Fibroblast of skin of left biceps (primary cell): ENCODE results near the gene MSL3.

Experiments used
- DNase-seq, 2 experiments: peaks; one replicate each; pipeline ENCODE4 v3.0.0-alpha.2; 2013; ENCODE audit warnings: low read depth in 2 of 2

Gene MSL3

DNA sequence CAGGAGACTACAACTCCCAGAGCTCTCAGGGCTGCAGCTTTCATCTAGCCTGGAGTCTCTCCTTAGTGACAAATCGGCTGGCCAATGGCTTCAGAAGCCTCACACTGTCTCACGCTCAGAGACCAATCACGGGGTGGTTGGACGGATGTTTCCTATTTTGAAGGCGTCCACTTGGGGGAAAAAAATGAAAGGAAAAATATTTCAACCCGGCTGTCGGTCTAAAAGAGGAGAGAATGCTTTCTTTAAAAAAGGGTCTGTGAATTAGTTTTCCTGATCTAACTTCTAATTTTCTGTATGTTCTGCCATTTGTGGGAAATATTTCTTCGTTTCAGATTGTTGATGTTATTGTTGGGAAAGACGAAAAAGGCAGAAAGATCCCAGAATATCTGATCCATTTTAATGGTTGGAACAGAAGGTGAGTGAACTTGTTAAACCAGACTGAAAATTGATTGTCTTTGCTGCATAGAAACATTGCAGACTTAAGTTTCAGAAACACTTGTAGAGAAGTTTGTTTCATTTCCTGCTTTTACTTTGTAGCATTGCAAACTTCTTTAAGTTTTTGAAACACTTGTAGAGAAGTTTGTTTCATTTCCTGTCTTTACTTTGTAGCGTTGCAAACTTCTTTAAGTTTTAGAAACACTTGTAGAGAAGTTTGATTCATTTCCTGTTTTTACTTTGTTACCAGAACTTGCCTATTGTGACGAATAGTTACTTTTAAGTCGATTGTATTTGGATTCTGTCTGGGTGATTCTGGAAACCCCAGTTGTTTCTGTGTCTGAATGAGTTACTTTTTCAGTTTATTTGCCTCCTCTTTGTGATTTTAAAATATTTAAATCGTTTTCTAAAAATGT lies 1.6 kb downstream of the MSL3 start:
- peak; percentile 71 to 73 for DNase-seq

DNA sequence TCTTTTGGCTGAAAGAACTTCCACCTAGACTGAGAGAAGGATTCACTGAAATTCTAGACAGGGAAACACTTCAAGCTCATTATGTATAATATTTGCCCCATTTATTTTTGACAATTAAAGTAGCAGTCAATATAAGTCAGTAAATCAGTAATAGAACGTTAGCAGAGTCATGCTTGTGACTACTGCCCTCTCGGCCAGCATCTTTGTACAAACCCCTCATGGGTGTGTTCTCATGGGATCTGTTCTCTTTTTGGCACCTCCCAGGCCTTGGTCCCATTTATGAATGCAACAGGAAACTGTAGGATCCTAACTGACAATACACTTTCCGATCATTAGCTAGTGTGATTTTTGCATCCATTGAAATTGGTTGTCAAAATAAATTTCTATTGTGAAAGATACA lies 2.9 kb downstream of the MSL3 start:
- no peak for DNase-seq

DNA sequence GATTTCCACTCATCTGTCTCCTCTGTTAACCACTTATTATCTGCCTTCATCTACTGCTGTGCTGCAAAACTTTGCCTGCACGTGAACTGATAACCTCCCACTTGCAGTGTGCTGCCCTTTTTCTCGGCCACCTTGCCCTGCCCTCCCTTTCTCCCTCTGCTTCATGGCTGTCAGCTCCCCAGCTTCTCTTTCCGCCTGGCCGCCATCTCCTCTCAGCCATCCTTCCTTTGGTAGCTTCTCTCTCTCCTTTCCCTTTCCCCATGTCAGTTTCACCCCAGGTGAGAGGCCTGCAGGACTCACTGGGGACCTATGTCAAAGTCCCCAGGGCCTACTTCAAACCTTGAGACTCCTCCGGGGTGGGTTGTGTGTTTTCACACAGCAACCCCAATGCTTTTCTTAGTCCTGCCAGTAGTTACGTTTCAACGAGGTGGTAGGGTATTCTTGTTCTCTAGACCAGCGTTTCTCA lies 6.6 kb downstream of the MSL3 start:
- no peak for DNase-seq

DNA sequence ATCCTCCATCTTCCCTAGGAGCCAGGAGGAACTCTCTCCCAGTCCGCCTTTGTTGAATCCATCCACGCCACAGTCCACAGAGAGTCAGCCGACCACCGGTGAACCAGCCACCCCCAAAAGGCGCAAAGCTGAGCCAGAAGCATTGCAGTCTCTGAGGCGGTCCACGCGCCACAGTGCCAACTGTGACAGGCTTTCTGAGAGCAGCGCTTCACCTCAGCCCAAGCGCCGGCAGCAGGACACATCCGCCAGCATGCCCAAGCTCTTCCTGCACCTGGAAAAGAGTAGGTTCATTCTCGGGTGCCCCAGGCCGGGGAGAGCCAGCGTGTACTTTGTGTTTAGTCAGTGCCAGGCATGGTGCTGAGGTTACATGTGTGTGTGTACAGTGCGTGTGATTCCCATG lies 7.4 kb downstream of the MSL3 start:
- no peak for DNase-seq

DNA sequence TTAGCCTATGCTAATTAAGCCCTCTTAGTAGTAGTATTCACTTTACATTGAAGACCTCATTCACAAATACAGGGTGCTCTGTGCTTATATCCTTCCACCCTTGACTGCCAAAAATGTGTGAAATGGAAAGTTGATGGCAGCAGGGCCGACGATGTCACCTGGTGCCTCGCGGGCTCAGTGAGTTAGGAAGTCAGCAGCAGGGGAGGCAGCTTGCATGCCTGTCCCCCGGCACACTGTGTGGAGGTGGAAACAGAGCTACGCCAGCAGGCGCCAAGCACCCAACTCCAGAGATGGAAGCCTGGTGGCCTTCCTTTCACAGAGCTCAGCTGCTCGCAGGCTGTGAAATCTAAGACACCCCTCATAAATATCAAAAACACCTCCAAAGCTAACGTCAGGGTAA lies 8.4 kb downstream of the MSL3 start:
- DNase-seq, result no peak

DNA sequence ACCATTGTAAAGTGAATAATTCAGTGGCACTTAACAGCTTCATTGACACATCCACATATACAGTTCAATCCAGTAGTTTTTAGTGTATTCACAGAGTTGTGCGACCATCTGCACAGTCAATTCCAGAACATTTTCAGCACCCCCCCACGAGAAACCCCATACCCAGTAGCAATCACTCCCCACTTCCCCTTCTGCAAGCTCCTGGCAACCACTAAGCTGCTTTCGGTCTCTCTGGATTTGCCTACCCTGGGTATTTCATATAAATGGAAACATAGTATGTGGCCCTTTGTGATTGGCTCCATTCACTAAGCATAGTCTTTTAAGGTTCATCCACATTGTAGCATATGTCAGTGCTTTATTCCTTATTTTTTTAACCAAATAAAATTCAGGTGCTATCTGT lies 10.0 kb downstream of the MSL3 start:
- DNase-seq, result no peak

DNA sequence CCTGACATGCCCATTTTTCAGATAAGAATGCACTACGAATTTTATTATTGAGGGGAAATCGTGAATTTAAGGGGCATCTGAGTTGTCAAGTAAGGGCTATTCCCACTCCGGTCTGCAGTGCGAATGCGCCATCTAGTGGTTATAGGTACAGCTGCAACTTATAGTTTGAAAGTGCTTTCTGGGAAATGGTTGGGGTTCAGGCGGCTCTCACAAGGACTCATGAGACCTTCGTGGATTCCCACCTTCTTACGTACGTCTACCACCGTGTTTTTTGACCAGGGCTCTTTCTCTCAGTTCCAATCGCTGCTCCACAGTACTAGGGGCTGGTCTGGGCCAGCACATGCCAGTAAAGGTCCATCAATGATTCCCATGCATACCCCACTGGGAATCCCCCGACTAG lies 12.3 kb downstream of the MSL3 start:
- DNase-seq, result peak in 1 of 2 experiments; percentile 6

DNA sequence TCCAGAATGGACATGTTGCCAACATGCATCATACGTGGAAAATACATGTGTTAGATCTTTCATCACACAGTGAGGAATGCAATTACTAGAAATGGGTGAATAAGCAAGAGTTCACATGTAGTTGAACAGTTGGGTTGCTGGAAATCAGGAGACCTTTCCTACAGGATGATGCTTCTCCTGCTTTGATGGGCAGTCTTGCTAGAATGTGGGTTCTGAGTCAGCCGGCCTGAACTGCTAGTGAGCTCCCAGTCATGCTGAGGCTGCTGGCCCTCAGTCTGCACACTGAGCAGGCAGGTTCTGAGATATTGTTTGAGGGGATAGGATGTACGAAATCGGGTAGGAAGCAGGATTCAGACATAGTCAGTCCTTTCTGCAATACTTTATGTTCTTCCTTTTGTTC lies 20.2 kb downstream of the MSL3 start:
- DNase-seq, result no peak

DNA sequence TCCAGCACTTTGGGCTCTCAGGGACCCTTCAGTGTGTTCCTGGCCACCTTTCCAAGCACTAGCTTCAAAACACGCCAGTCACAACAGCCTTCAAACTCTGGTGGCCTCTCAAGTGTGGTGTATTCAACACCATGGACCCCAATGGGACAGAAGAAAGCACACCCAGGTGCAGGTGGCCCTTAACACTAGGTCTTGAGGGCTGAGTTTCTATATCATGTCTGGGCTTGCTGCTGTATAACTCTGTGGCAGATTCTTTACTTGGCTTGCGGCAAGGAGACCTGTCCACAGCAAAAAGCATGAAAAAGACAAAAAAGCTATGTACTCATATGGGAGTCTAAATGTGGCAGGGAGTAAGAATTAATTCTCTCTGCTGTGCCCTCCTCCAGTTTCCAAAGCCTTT lies 23.1 kb downstream of the MSL3 start:
- DNase-seq, result no peak

DNA sequence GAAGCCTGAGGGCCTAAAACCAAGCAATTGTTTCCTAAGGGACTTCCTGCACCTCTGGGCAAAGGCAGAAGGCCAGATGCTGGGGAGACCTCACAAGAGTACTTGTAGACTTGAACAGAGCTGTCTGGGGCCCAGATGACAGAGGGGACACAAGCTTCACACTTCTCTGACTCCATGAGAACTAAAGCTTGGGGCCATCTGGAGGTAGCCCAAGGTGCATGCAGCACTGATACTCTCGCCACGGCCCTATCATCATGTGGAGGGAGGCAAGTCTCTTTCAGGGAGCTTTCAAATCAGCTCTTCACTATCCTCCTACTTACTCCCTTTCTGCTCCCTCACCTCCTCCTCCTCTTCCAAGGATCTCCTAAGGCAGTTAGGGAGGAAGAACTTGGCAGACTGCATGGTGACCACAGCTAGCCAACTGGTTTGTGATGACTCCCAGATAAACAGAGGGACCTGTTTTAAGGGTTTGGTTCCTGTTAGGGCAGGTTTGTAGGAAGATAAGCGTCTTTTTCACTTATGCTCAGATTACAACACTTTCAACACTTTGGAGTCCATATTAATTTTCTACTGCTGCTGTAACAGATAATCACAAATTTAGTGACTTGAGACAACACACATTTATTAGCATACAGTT lies 23.8 kb downstream of the MSL3 start:
- no peak for DNase-seq

DNA sequence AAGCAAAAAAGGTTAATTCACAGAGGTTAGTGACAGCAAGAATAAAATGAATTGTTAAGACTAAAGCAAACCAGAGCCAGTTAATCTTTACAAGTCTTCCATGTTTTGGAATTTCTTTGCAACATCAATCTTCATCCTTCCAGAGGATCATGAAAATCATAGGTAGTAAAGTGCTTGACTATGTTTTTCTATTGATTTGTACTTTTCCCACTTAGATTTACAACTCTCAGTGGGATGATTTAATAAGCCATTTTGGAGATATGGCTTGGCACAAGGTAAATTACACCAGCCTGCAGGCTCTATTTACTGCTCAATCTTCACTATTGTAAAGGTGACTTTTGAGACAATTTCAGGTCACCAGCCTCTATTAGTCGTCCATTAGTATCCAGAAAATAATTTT lies 26.5 kb downstream of the MSL3 start:
- no peak for DNase-seq

DNA sequence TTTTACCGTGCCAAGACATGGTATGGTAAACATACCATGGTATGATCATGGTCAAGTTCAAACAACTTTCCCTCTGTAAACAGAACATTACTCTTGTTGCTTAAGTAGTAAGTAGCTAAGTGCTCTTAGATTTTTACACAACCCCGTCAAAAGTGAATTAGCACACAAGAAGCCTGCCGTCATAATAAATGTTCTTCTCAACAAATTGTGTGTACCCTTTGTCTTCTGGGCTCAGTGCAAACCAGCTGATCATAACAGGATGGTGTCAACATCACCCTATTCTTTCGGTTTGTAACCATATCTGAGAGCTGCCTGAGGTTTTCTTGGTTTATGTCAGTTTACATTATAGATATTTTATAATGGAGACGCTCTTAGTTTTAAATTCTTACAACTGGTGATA lies 28.8 kb downstream of the MSL3 start:
- no peak for DNase-seq

DNA sequence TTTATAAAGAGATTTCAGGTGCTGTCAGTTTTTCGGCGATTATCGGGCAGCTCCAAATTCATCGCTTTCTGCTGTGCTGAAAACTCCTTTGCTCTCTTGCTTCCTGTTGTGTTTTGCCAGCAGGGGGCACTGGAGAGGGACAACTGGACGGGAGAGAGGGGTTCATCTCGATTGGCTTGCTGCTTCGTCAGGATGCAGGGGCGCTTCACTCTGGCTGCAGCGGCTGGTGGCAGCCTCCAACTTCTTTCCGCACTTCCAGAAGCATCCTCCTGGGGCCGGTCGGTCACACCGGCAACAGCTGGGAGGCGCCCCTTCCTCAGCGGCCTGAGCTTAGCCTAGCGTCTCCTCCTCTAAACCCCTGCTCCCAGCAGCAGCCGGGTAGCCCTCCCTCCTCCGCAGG lies 29.5 kb downstream of the MSL3 start:
- DNase-seq, result peak in 1 of 2 experiments; percentile 18

DNA sequence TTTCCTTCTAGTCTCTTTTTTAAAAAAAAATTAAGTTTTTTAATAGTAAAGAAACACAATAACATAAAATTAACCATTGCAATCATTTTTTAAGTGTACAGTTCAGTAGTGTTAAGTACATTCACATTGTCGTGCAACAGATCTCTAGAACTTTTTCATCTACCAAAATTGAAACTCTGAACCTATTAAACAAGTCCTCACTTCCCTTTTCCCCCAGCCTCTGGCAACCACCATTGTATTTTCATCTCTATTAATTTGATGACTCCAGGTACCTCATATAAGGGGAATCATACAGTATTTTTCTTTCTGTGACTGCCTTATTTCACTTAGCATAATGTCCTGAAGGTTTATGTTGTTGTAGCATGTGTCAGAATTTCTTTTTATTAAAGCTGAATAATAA lies 31.8 kb downstream of the MSL3 start:
- DNase-seq, result no peak

DNA sequence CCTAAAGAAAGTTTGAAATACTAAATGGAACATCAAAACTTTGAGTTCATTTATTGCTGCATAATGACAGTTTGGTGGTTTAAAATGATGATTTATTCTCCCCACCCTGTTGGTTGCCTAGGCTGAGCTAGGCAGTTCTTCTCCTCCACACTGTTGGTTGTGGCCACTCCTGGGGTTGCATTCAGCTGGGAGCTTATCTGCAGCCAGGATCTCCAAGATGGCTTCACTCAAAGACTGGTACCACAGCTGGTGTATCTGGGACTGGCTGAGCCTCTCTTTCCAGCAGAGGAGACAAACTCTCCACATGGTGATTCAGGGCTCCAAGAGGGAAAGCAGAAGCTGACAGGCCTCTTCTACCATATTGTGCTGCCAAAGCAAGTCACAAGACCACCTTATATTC lies 33.1 kb downstream of the MSL3 start:
- DNase-seq, result no peak

DNA sequence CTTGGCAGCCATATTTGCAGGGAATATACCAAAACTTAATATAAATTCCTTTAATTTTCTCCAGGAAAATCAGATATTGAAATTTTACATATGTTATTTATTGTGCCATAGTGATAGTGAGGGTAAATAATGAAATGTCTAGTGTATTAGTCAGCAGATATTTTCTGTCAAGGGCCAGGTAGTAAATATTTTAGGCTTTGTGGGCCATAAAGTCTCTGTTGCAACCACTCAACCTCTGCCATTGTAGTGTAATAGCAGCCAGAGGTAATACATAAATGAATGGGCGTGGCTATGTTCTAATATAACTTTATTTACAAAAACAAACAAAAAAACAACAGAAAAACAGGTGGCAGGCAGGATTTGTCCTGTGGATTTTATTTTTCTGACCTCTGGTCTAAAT lies 33.5 kb downstream of the MSL3 start:
- DNase-seq, result no peak

DNA sequence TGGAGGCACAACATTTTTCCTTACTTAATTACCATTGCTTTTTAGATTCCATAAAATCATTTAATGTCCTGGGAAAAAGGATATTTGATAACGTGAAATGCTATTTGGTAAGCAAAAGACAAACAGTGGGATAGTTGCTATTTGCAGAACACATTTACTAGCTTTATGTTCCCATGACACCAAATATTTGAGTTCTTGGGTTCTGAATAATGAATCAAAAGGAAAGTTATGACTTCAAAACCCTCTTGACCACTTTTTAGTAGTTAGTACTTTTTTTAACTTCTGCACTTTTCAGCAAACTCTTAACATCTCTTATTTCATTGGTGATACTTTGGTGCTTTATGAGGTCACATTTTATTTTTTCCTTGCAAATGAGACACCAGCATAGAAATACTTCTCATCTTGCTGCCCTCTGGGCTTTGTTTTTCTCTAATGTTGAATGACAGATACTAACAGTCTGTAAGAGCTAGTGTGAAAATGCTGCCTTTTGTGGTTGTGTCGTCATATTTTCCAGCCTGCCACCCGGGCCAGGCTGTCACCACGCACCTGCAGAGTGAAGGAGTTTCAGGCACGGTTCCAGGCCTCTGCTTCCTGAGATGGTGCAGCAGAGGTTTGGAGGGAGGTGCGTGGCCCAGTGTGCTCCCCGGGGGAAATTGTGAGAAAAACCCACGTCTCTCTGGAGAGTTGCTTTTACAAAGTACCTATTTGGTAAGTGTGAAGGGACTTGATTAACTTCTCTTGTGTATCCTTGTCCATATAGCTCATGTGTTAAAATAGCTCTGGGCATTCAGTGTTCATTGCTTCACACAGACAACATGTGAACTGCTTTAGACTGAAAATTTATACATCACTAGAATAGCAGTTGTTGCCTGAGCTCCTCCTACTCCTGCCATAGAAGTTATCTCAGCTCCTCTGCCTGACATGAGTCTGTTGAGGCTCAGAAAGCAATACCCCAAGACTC lies 34.7 kb downstream of the MSL3 start:
- DNase-seq, result no peak

DNA sequence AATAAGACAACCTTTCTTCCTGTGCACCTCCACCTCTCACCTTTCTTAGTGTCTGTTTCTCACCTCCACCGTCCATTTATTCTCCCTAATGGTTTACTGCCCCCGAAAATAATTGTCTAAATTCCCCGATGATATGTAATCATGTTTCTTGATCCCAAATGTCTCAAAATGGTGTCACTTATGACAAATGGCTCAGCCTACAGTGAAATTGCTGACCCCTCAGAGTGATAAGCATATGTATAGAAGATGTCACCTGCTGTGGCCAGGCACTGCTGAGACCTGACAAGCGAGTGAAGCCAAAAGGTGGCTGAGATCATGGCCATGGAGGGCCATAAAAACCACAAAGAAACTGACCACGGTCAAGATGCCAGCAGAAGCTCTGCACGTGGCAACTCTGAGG lies 35.7 kb downstream of the MSL3 start:
- no peak for DNase-seq

DNA sequence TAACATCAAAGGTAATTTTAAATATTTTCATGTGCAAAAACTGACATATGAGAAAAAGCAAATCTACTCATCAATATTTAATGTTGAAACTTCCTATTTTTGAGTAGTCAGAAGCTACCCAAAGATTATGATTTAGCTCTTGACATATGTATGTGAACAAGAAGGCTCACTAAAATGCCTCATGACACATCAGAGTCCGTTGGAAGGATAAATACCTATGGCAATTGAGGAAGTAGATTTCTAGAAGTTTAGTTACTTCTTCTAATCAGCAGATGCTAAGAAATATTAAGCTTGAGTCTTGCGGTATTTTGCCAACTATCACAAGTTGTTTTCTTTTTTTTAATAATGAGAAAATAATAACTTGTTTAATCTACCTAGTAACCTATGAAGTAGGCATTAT lies 55.3 kb downstream of the MSL3 start:
- no peak for DNase-seq
